HG03159 (cell line): Measurements from ENCODE around the gene SLC25A21.
"Not testable (repeated sequence)": the region's sequence is repeated elsewhere in the genome, so short reads cannot be mapped to it uniquely, and the experiment has no call there.

Experiments used
- ATAC-seq: cut with Tn5 transposase; IDR thresholded peaks from one replicate; pipeline ENCODE4 v1.9.1; 2021; ENCODE audit warnings: mild to moderate bottlenecking, moderate library complexity; ENCODE audit not compliant: unreplicated experiment

SLC25A21 gene

DNA sequence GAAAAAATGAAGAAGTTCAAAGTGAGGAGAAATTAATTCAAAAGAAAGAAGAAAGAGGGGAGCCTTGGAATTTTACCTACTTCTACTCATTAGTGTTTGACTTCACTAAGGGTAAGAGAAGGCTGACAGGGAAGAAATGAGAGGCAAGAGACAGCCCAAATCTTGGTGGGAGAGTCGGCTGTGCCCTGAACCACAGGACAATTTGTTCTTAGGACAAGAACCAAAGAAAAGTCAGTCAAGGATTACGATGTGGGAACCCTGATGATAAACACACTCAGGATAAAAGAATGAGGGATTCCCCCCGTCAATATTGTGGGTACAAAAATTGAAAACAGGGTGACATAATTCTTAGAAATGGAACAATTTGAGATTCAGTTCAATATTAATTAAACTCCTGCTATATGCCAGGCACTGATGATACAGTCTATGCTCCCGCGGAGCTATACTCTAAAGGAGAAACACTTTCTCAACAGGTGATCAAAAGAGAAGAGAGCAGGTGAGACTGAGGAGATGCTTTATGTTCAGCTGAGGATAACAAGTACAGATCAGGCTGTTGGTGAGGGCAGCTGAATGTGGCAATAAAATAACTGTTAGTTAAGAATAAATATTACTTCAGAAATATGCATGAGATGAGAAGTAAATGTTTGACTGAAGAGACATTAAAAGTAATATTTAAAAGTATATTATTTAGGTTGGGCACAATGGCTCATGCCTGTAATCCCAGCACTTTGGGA lies 175.4 kb downstream of the SLC25A21 start:
- ATAC-seq = no peak

DNA sequence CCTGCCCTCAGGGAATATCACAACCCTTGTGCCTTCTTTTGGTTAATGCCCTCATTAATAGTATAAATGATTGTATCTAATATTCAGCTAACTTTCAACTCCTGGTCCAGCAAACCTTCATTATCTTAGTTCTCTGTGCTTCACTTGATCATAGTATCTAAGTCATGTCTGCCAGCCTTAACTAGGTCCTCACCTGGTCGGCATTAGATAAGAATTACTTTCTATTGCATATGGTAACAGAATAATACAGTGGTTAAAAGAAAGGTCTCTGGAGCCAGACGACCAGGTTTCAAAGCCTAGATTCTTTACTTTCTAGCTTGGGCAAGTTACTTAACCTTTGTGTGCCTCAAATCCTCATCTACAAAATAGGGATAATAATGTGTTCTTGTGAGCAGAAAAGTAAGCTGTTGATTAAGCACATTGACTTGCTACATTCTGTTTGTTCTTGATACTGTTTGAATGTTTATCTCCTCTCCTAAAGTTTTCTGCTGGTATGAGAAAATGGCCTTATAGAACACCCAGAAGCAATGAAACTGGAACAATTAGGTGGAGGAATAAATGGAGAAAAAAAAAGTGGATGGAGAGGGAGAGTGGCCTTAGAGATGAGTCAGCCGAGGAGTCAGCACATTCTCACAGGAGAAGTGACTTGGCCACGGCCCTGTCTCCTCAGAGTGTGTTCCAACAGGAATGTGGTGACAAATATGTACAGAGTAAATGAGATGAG lies 176.1 kb downstream of the SLC25A21 start:
- no peak for ATAC-seq

DNA sequence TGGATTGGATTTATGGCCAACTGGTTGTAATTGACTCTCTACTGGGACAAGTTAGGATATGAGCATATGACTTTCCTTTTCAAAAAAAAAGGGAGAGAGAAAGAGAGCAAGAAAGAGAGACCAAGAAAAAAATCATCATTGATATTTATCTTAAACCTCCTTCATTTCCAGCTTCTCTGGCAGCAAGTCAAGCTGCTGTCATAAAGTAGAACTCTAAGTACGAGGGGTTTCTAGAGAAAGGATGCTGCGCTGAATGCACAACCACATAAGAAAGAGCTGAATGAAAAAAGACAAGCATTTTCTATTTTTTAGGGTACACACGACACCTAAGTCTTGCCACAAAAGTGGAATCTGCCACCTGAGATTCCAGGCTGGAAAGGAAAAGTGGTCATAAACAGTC lies 182.6 kb downstream of the SLC25A21 start:
- no peak for ATAC-seq

DNA sequence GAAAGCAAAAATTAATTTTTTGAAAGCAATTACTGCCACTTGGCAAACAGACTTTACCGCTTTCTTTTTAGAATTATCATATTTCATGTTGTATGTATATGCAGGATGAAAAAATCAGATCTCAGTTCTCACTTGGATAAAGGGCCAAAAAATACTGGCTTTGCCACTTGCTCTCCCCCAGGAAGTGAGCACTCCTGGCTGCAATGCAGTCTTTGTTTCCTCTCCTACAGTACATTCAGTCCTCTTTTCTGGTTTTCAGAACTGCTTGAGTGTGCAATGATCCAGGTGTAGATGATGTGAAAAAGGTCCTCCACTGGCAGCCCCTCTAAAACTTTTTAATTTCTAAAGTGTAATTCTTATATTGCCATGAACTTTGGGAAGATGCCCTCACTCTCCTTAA lies 183.4 kb downstream of the SLC25A21 start:
- ATAC-seq = no peak

DNA sequence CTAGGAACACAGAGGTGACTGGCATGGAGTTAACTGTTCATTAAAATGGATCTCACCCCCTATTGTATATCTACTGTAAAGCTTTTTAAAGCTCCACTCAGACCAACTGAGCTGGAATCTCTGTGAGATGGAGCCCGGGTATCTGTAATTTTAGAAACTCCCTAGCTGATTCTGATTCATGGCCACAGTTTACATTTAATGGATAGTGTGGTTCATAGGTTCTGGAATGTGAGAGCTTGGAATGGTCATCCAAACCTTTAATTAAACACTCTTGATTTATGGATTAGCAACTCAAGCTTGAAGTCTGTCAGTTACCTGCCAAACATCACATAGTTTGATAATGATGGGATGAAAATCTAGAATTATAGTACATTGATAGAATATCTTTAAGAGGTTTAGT lies 183.8 kb downstream of the SLC25A21 start:
- no peak for ATAC-seq

DNA sequence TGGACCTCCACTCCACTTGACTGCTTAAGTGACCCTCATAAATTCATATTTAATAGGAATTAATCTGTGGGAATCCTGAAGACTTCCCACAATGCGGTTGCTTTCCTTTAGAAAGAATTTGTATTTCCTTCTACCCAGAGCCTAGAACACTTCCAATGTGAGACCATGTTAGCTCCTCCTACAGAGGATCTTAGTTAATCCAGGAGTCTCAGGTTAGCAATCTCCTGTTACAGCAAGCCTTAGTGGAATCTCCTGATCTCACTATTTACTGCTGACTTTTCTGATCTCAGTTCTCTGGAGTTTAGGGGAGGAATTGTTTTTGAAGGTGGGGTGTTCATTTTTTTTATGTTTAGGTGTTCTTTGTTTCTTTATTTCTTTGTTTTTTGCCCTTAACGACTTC lies 186.0 kb downstream of the SLC25A21 start:
- no peak for ATAC-seq

DNA sequence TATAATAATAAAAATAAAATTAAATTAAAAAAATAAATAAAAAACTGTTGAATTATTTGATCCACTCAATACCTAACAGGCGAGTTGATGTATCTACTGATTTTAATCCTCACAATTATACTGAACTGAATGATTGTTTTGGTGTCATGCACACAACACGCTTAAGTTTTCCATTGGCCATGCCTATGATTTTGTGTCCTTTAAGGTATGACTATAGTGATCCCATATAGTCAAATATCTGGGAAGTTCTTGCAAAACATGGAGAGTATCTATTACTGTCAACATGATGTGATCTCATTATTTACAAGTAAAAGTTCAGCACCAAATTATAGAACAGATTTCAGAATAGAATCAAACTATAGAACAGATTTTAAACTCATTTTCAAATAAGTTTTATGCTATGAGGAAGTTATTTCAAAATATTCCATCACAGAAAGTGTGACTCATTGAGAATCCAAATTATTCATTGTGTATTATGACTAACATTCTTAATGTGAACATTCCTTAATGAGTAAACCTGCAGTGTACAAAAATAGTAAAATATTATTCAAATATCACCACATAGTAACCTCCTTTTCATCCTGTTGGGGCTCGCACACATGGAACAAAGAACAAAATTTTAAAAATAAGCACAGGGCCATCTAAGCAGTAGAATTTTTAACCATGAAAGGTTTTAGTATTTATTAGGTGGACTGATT lies 190.4 kb downstream of the SLC25A21 start:
- no peak for ATAC-seq

DNA sequence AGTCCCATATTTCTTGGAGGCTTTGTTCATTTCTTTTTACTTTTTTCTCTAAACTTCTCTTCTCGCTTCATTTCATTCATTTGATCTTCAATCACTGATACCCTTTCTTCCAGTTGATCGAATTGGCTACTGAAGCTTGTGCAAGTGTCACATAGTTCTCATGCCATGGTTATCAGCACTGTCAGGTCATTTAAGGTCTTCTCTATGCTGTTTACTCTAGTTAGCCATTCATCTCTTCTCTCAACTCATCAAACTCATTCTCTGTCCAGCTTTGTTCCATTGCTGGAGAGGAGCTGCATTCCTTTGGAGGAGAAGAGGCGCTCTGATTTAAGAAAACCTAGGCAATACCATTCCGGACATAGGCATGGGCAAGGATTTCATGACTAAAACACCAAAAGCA lies 192.0 kb downstream of the SLC25A21 start:
- ATAC-seq = not testable (repeated sequence)

DNA sequence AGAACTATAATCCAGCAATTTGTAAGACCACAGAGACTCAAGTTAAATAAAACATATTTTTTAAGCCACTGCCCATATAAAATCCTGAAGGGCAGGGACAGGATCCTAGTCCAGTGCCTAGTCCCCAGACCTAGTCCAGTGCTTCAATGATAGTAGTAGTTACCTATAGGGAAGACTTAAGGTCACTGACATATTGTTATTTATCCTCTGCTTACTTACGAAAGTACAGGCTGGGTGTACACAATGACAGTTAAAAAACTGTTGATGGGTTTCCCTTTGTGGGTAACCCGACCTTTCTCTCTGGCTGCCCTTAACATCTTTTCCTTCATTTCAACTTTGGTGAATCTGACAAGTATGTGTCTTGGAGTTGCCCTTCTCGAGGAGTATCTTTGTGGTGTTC lies 192.5 kb downstream of the SLC25A21 start:
- no peak for ATAC-seq

DNA sequence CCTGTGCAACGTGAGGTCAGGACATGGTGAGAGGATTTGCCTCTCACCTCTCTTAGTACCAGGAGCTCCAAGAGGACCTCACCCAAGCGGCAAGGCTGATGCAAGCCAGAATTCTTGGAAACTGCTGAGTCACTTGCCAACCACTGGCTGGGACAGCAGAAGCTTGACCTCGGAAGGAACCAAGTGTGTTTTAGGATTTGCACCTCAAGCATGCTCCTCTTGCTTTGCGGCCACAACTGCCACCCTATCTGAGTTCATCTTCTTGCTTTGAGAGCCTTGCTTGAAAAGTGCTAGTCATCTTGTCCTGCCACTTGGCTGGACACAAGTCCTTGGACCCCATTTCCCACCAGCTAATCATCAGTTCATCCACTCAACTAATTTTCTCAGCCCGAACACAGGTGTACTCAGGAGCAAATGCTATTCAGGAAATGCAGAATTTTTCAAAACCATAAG lies 195.8 kb downstream of the SLC25A21 start:
- ATAC-seq = no peak

DNA sequence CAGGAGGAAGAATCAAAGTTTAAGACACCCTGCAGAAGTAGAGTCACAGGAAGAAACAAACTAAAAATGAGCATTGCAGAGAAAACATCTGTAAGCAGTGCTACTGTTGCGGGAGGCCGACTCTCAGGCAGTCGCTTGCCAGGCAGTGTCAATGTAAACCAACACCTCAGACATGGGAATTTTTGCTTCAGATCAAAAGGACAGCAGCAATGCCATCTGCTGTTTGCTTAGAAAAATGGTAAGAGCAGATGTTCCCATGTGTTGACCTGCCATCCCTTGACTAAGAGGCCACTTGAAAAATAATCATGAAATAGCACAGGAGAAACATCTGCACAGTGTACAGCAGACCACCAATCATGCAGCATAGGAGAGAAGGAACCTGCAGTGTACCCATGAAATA lies 196.6 kb downstream of the SLC25A21 start:
- no peak for ATAC-seq

DNA sequence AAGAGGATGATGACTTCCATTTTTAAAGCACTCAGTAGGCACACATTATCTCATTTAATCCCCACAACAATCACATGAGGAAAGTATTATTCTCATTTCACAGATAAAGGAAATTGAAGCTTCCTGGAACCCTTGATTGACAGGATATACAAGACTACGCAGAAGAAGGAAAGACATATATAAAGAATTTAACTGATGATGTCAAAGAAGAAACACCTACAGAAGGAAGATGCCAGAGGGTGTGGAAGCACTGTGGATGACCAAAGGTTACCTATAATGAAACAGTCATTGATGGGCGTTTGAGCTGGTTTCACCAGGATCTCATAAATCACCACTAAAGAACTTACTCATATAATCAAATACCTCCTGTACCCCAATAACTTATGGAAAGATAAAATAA lies 197.4 kb downstream of the SLC25A21 start:
- ATAC-seq = no peak

DNA sequence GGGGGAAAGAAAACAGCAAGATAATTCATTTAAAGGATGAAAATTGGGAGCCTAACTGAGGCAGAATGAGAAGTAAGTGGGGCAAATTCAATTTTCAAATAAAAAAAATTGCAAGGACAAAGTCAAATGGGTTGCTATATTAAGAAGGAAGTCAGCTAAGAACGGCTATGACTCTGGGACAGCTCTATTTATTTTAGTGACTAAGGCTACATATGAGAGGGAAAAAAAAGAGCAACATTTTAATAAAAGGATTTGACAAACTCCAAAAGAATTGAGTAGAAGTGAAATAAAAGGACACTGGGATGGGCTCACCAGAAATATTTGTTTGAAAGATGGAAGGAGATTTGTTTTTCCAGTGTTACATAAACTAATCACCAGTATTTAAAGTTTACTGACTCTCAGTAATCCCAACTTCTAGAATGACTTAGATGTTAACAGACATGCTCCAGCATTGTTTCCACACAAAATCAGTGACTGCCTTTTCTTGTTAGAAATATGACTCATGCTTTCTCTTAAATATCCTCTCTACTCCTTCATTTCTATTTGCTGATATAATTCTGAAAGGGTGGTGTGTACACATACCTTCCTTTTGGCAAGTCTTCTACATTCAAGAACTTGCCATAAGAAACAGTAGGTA lies 198.5 kb downstream of the SLC25A21 start:
- no peak for ATAC-seq

DNA sequence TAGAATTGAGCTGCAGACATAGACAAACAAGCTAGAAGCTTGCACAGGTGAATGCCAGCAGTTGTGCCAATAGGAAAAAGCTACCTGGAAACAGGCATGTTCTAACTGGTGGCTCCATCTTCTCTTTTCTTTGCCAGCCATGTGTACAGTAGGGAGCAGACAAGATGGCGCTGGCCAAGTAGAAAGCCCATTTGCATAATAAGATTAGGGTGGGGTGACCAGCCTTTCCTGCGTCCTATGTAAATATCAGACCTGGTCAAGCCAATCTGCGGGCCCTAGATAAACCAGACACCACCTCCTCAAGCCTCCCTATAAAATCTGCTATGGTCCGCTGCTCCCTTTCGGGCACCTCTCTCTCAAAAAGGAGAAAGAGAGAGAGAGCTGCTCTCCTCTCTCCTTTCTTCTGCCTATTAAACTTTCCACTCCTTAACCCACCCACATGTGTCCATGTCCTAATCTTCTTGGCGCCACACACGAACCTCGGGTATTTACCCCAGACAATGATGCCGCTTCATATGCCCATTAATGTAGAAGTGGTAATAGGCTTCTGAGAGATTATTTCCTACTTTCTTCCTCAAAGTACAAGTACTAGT lies 201.0 kb downstream of the SLC25A21 start:
- no peak for ATAC-seq

DNA sequence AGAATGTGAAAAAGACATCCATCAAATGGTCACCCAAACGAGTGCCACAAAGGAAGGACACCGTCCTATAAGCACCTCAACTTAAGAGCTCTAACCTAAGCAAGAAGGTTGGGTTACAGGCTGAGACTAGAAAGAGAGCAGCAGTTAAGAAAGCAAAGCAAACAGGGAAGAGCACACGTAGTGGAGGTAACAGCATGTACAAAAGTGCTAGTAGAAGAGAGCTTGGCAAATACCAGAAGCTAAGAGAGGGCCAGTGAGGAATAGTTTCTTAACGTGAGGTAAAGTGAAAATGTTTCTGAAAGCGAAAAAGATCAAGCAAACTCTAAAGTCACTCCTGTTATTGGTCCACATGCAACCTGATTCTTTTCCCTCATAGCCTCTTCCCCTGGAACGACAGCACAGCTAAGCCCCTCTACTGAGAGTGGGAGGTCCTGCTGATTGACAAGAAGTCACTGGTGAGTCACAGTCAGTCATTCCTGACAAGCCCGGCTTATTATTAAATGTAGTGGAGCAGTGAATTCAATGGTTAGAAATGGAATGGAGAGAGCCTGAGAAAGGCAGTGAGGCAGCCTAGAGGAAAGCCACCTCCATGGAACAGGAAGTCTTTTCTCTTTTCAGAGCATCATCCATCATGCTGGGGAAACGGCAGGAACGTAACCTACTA lies 204.4 kb downstream of the SLC25A21 start:
- no peak for ATAC-seq

DNA sequence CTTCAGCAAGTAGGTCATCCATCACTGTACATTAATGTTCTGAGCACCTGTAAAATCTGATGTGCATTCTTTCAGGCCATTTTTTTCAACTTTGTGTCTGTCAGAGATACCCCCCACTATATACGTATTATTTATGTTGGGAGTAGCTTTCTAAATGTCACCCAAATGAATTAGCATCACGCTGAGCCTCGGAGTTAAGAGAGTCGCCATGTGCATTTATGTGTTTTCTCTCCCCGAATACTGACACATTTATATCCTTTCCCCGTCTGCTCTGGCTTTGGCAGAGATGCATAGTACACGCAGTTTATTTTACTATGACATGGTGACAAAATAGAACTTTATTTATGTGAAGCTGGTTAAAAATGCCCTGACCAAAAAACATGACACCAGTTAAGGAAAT lies 216.4 kb downstream of the SLC25A21 start:
- ATAC-seq = no peak

DNA sequence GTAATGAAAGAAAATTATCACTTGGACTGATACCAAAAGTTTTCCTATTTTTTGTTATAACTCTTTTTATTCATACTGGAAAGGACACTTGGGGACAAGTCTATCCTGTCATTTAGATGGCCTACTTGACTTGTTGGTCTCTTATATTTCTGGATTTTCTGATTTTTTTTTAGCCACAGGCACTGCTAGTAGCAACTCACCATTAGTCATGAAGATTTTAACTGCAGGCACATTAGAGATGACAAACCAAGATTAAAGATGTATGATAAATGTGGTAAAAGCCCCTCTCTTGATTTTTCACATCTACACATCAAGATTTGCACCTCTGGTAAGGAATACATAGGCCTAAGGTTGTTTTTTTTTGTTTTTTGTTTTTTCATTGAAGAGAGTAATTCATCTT lies 217.0 kb downstream of the SLC25A21 start:
- no peak for ATAC-seq

DNA sequence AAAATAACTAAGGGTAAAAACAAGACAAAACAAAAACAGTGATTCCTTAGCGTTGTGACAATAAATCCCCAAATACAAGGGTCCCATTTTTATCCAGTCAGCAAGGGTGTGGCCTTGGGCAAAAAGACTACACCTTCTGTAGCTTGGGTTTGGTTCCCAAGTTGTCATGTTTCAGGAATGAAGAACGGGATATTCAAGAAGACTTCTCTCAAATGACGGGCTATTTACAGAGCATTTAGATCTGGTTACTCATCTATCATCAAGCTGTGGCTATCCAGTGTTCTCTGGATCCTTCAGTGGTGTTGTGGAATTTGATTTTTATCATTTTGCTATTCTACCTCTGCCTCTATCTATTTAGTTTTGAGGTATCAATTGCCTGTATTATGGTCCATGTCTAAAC lies 219.7 kb downstream of the SLC25A21 start:
- no peak for ATAC-seq

DNA sequence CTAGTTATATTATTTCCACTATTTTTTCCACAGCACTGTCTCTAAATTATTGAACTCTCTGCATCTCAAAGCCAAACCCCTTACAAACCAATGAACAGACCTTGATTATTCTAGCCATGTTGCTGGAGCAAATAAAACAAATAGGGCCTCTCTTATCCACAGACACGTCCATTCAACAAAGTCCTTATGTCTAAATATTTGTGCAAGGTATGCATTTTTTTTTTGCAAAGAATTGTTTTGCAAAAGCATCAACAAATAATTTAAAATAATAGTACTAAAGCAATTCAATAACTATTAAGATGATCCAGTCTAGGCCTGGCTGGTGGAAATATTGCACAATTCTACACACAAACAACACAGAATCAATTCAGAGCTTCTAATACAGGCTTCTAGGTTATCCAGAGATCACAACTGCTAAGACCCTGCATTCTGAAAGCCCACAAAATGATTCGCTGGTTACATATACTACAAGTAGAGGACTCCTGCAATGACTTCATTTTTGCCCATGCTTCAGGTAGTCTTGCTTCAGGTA lies 221.0 kb downstream of the SLC25A21 start:
- no peak for ATAC-seq

DNA sequence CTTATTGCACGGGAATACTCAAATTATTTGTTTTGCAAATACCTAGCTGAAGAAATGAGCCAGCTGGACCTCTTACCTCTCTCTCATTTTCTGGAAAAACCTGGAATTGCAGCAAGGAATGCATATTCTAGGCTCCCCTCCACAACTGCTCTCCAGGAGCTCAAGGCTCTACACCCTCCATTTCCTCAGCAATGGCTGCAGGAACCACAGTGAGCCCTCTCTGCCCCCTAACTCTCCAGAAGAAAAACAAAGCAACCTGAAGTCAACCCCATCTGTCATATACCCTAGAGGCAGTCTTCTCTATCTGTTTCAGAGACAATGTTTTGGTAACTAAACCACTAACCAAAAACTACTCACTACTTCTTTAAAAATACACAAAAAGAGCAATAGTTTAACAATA lies 221.6 kb downstream of the SLC25A21 start:
- no peak for ATAC-seq
